Measurements from ENCODE around the gene C10orf90.

GRCh38 chr10:126468876-126469643, 201.4 kb downstream of the C10orf90 start:
- TF ChIP-seq POLR2AphosphoS5 (IDR thresholded peaks at IDR 0.05) (no peak), CTCF (IDR thresholded peaks at IDR 0.05) (no peak), POLR2A (IDR thresholded peaks at IDR 0.05) (no peak)

Measured in breast epithelium (tissue), 3 donors.